Stimulated activated CD8-positive, alpha-beta memory T cell treated with anti-CD3 and anti-CD28 coated beads, Interleukin-15, amount 100 ng/mL, for 1 hour (primary cell): ENCODE measurements around the gene AMN1.

Experiments
- DNase-seq: peaks from one replicate; pipeline ENCODE4 v3.0.0-alpha.2; 2020; ENCODE audit warnings: low read depth

AMN1 gene

DNA sequence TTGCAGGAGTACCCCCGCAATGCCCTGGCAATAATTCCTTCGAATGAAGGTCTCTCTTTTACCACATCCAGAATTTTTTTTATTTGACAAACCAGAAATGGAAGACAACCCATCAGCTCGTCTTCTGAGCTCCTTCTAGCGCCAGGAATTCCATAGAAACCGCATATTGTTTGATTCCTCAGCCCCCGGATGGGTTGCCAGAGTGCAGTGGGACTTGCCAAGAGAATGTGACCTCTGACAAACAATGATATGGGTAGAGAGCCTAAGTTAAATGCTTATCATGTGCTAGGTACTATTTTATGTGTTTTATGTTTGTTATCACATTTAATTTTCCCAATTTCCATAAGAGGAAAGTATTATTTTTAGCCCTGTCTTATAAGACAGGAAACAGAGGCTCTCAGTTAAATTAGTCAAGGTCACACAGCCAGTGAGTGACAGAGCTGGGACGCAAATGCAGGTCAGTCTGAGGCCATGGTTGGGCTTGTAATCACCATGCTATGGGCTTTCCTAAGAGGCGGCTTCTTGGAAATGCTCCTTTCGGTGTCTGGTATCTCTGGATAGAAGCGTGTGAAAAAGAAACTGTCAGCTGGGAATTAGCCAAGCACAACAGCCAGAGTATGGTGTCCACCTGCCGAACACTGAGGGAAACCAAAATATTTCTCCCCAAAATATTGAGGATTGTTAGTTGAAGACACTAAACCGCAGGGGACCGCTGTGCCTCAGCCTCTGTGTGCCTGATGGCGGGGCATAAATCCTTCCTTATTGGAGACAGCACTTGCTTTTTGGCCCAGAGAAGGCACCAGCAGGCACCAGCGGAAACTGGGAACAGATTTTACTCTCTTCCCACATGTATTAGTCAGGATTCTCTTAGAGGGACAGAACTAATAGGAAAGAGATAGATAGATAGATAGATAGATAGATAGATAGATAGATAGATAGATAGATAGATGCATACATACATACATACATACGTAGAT is 98.8 kb downstream of the AMN1 start:
- DNase-seq, result no peak

DNA sequence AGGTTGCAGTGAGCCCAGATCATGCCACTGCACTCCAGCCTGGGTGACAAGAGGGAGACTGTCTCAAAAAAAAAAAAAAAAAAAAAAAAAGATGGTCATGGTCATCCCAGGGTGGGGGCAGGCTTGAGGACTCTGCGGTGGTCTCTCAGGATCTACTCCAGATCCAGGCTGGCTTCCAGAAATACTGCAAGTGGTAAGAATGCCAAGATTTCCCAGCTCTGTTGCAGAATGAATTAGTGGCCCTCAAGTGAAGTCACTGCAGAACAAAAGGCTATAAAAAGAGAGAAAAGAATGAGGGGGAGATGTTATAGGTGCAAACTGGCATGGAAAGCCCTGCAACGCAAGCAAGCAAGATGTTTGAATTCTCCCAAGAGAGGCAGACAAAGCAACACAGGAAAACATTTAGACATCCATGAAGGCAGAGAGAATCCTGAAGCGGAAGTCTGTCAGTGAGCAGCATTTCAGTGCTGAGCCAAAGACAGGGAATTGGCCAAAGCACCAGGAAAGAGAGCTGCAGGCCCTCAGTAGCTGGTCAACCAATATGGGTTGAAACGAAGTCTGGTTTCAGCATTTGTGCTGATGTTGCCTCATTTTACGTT is 101.3 kb downstream of the AMN1 start:
- DNase-seq, result no peak

DNA sequence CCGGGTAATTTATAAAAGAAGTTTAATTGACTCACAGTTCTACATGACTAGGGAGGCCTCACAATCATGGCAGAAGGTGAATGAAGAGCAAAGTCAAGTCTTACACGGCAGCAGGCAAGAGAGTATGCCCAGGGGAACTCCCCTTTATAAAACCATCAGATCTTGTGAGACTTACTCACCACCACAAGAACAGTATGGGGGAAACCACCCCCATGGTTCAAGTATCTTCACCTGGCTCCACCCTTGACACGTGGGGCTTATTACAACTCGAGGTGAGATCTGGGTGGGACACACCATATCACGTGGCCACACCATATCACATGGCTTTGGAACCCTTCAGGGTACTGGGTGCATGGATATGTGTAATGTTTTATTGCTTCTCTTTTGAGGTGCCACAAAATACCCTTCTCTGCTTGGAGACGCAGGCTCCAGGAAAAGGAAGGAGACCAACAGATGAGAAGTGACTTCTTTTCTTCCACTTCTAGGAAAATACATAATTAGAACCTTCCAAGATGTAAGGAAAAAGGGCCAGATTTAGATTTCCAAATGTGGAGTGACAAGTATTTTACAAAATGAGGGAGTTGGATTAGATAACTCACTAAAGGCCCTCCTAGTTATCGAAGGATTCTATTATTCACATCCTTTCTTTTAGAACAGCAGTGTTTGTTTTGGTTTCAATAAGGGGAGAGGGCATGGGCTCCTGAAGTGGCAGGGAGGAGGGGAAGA is 102.4 kb downstream of the AMN1 start:
- no peak for DNase-seq

DNA sequence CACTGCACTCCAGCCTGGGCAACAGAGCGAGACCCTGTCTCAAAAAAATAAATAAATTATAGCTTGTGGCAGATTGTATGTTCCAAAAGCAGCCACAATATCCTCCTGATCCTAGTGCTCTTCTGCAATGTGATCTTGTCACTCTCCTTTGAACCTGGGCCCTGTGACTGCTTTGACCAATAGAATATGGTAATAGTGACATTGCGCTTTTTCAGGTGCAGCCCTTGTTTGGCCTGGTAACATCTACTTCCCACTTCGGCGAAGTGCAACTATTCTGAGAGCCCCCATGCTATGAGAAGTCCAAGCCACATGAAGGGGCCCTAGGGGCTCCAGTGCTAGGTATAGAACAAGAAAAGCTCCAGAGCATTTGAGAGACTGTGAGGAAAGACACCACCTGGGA is 106.8 kb downstream of the AMN1 start:
- DNase-seq, result no peak
